Fibroblast of the conjunctiva (primary cell): ENCODE measurements around the gene ZMYM5.
"Not testable (repeated sequence)": the region's sequence is repeated elsewhere in the genome, so short reads cannot be mapped to it uniquely, and the experiment has no call there.

ENCODE experiments used
- DNase-seq: peaks from one replicate; pipeline ENCODE4 v3.0.0-alpha.2; 2010; ENCODE audit warnings: low read depth

ZMYM5 gene

DNA sequence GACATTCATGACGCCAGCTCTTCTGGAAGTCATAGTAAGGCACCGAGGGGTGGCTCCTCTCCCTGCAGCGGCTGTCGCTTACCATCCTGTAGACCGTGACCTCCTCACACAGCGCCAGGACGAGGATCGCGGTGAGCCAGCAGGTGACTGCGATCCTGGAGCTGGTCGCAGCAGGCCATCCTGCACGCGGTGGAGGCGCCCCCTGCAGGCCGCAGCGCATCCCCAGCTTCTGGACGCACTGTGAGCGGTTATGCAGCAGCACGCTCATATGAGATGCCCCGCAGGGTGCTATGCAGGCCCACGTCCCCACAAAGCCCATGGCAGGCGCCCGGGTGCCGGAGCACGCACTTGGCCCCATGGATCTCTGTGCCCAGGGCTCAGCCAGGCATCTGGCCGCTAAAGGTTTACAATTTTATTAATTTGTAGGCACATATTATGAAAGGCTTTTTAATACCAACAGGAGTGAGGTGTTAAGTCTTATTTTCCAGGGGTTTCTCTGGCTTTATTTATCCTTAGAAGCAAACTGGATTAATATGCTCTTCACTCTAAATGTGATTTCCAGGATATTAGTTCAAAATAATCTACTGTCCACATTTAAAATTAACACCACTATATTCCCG is 45.1 kb downstream of the ZMYM5 start:
- no peak for DNase-seq

DNA sequence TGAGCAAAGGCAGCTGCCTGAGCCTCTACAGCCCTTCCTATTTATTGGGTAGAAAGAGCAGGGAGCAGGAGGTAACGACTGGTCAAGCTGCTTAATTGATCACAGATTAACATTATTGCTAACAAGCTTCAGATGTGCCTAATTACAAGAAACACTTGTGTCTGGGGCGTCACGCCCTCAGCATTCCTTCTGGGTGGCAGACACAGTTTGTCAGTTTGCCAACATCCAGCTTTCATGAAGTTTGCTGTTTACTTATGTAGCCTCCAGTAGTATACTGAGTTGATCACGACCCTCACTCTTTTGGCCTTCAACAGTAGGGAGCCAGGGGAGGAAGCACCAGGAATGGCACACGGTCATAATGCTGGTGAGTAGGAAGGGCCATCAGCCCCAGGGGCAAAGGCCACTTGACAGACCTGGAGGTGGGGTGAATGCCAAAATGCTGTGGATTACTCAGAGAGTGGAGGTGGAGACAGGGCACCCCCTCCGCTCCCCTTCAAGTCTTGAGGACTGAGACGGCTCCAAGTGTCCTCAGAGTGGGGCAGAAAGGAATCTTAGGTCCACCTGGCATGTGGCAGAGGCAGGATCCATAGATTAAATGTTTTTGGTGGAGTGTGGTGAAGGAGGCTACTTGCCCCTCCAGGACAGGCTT is 45.8 kb downstream of the ZMYM5 start:
- DNase-seq: no peak

DNA sequence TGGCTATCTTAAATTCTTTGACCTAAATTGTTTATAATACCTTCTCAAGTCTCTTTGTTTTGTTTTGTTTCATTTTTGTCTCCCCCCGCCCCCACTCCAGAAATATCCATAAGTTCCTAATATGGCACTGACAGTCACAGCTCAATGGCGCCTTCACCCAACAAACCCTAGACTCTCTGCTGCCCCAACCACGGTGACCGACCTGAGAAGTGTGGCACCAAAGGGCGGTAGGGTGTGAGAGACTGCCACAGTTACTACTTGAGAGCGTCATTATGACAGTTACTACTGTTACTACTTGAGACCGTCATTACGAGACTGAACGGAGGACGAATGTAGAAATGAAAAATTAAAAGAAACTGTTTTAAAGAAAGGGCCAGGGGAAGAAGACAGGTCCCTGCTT is 46.3 kb downstream of the ZMYM5 start:
- DNase-seq: no peak

DNA sequence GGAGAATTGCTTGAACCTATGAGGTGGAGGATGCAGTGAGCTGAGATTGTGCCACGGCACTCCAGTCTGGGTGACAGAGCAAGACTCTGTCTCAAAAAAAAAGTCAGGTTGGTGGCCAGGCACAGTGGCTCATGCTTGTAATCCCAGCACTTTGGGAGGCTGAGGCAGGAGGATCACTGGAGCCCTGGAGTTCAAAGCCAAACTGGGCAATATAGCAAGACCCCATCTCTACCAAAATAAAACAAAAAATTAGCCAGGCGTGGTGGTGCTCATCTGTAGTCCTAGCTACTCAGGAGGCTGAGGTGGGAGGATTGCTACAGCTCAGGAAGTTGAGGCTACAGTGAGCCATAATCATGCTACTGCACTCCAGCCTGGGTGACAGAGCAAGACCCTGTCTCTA is 47.6 kb downstream of the ZMYM5 start:
- DNase-seq: not testable (repeated sequence)

DNA sequence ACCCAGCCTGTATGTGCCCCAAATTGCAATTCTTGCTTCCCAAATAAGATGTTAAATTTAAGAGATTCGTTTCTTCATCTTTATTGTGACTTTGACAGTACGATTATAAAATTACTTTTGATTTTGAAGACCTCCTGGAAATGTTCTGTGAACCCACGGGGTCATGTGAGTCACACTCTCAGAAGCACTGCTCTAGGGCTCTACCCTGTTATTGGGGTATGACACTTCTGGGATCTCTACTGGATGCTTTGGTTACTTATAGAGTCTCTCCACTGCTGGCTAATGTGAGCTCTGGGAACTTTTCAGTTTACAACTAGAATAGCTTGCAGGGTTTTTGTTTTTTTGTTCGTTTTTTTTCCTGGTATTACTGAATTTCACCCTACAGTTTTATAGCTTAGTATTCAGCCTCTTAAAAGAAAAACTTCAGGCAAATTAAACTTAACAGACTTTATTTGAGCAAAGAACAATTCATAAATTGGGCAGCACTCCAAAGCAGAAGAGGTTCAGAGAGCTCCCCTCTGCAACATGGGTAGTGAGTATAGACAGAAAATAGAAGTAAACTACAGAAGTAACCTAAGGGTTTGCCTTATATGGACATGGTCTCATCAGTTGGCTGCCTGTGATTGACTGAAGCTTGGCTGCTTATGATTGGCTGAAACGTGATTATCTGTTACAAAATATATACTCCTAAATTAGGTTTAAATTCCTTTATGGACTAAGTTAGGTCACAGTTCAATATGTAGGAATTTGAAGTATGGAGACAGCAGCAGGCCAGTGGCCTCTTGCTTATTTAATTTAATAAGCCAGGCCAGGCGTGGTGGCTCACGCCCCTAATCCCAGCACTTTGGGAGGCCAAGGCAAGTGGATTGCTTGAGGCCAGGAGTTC is 52.2 kb downstream of the ZMYM5 start:
- DNase-seq: no peak

DNA sequence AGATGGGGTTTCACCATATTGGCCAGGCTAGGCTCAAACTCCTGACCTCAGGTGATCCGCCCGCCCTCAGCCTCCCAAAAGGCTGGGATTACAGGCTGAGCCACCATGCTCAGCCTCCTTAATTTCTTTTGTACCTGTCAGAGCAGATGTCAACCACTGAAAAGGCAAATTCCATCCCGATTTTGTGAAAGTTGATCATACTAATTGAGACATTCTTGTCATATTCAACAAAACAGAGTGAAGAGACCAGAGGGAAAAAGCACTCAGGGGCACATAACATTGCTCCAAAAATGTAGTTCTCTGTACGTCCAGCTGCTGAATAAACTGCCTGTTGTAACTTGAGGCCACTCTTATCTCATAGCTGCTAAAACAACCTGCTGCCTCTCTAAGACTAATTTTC is 53.3 kb downstream of the ZMYM5 start:
- DNase-seq: no peak

DNA sequence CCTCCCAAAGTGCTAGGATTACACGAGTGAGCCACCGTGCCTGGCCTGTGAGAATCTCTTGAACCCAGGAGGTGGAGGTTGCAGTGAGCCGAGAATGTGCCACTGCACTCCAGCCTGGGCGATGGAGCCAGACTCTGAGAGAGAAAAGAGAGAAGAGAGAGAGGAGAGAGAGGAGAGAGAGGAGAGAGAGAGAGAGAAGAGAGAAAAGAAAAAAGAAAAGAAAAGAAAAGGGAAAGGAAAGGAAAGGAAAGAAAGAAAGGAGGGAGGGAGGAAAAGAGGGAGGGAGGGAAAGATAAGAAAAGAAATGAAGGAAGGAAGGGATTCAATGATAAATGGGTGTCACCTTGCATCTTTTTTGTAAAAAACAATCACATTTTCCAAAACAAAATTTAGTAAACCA is 57.7 kb downstream of the ZMYM5 start:
- DNase-seq: no peak

DNA sequence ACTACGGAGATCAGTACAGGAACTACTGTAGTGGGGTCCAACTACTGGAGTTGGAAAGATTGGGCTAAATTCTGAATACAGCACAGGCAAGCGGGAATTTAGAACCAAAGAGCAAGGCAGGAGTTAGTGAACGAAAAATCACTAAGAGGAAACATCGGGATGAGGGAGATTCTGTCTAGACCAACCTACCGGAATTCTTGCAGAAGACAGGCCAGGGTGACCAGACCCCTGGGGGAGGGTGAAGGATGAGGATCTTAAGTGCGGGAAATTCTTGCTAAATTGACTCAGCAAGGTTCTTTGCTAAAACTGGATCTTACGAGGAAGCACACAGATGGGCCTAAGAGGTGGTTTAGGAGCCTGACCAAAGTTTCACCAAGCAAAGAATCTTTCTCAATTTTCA is 67.5 kb downstream of the ZMYM5 start:
- no peak for DNase-seq

DNA sequence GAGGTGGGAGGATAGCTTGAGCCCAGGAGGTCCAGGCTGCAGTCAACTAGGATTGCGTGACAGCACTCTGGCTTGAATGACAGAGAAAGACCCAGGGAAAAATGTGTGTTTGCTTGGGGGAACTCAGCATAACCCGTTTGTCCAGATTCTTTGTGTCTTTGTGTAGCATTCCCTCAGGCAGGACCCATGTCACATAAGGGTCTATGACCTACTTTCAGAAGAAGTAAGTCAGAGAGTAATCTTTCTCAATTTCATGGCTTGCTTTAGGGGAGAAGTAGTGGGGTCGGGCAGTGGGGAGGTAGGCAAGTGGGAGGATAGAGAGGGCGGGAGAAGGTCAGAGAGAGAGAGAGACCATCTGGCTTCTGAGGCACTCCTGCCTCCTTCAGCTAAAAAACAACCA is 68.8 kb downstream of the ZMYM5 start:
- no peak for DNase-seq

DNA sequence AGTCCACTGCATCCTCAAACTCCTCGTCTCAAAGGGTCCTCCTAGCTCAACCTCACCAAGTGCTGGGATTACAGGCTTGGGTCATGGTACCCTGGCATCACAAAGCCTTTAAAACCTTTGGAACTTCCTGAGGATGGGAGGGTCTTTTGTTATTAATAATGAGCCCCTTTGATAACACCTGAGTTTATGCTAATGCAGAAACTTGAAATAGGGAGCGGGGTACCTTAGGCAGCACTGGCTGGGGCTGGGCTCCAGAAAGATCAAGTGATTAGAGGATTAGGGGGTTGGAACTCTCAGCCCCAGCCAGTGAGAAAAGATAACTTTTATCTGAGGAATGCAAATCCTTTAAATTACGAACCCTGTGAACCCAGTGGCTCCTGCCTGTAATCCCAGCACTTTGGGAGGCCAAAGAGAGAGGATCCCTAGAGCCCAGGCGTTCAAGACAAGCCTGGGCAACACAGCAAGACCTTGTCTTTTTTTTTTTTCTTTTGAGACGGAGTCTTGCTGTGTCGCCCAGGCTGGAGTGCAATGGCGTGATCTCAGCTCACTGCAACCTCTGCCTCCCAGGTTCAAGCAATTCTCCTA is 71.4 kb downstream of the ZMYM5 start:
- DNase-seq: no peak

DNA sequence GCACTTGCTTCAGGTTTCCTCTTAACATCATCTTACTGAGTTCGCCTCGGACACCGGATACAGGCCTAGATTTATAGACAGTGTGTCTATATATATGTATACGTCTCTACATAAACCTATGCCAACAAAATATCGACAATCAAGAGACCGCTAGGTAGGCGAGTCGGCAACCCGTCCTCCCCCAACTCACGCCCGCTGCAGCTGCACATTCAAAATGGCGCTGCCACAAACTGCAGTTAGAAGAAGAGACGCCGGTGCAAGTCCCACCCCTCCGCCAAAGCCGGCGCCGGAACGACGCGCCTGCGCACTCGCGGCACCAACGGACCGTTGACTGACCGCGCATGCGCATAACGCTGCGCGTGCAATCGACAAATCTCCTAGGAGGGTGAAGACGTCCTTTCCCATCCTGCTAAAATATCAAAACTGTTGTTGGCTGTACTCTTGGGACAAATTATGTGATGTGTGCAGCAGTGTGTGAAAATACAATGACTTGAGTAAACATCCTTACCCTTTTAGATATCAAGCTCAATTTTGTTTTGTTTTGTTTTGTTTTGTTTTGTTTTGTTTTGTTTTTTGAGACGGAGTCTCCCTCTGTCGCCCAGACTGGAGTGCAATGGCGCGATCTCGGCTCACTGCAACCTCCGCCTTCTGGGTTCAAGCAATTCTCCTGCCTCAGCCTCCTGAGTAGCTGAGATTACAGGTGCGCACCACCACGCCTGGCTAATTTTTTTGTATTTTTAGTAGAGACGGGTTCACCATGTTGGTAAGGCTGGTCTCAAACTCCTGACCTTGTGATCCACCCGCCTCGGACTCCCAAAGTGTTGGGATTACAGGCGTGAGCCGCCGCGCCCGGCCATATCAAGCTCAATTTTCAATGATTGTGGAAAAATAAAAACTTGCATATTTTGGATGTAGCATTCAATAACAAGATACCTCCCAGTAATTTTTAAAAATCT is 80.4 kb downstream of the ZMYM5 start, which contains the start of gene PSPC1:
PSPC1 (minus strand) TSS at position 219 of the 956 bp plus-strand sequence; CDS start at position 31, 188 bp downstream.
- DNase-seq: peak; percentile 95

DNA sequence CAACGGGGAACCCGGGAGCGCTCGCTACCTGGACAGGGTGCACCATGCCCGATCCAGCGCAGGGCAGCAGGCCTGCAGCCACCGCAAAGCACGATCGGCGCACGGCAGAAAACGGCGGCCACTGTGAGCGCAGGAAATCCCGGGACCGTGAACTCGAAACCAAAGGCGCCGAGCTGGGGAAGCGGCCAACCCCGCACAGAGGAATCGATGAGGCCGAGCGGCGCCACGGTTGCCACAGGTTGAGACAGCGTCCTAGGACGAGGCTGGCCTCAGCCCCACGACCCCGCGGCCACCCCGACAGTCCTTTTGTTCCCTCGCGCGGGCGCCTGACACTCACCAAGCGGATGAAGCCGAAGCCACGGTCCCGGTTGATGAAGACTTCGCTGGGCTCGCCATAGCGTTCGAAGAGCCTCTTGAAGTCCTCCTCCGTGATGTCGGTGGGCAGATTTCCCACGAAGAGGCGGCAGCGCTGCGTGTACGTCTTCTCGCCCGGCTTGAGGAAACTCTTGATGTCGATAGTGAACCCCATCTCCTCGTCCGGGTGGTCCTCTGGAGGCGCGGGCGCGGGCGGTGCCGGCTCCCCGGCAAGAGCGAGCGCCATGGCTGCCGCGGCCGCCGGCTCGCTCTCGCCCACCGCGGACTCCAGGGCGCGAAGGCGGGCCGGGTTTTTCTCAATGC is 81.3 kb downstream of the ZMYM5 start:
- DNase-seq: no peak

DNA sequence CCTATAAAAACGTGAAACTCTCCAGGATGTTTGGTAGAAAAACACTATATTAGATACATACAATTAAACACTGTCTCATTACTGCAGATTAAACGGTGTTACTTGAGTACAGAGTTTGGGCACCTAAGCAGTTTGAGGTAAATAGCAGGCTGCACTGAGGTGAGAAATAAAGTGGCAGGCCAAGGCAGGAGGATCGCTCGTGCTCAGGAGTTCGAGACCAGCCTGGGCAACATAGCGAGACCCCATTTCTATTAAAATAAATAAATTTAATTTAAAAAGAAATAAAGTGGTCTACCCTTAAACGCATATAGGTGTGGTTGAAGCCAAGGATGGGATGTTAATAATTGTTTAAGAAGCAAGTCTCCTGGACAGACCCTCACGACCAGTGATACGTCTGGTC is 81.9 kb downstream of the ZMYM5 start:
- DNase-seq: no peak

DNA sequence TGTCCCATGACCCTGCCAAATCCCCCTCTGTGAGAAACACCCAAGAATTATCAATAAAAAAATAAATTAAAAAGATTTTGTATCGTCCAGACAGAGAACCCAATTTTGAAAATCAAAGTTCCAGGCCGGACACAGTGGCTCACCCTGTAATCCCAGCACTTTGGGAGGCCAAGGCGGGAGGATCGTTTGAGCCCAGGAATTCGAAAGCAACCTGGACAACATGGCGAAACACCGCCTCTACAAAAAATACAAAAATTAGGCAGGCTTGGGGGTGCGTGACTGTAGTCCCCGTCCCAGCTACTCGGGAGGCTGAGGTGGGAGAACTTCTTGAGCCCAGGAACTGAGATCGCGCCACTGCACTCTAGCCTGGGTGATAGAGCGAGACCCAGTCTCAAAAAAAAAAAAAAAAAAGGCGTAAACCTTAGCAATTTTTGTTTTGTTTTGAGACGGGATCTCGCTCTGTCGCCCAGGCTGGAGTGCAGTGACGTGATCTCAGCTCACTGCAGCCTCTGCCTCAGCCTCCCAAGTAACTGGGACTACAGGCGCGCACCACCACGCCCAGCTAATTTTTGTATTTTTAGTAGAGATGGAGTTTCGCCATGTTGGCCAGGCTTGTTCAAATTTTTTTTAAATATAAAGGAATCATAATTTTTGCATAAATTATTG is 82.6 kb downstream of the ZMYM5 start:
- DNase-seq: not testable (repeated sequence)
